ENCODE data around the gene ANO1.

ANO1 gene

GRCh38 chr11:70110538-70111055 is 32.5 kb downstream of the ANO1 start:
- H3K27ac ChIP-seq: no peak overlapping the region
- TF ChIP-seq CTCF (conservative IDR thresholded peaks at IDR 0.05): no peak

- TF ChIP-seq CTCF (conservative IDR thresholded peaks at IDR 0.05): no peak
- no peak overlapping the region for H3K27ac ChIP-seq
These were observed 33.3 kb downstream of the ANO1 start for GRCh38 chr11:70111269-70112016.

GRCh38 chr11:70112017-70112434 is 33.9 kb downstream of the ANO1 start:
- no peak overlapping the region for H3K27ac ChIP-seq
- no peak for TF ChIP-seq CTCF (conservative IDR thresholded peaks at IDR 0.05)

- no peak overlapping the region for H3K27ac ChIP-seq
- no peak for TF ChIP-seq CTCF (conservative IDR thresholded peaks at IDR 0.05)
These were observed 35.7 kb downstream of the ANO1 start for GRCh38 chr11:70113801-70114200.

- H3K27ac ChIP-seq: peak overlapping the region; percentile 63
These were observed 37.7 kb downstream of the ANO1 start for GRCh38 chr11:70115778-70116177.

GRCh38 chr11:70116386-70117065 is 38.4 kb downstream of the ANO1 start:
- TF ChIP-seq CTCF (conservative IDR thresholded peaks at IDR 0.05): no peak
- H3K27ac ChIP-seq: peak overlapping the region; percentile 63

More at GRCh38 chr11:70115778-70116177, 37.7 kb downstream of the ANO1 start:
- no peak for TF ChIP-seq CTCF (conservative IDR thresholded peaks at IDR 0.05)

GRCh38 chr11:70117567-70118145 is 39.5 kb downstream of the ANO1 start:
- peak overlapping the region; percentile 63; the same call in 1 of the 2 replicates for H3K27ac ChIP-seq
- TF ChIP-seq CTCF (conservative IDR thresholded peaks at IDR 0.05): no peak

All from VCaP (cell line).